GM21825 (cell line): ENCODE results near the gene DZIP3.
A peak's percentile ranks its signal among the peaks of the same experiment; 100 is the strongest.
"Not testable (repeated sequence)": the region's sequence is repeated elsewhere in the genome, so short reads cannot be mapped to it uniquely, and the experiment has no call there.

ENCODE experiments used
- ATAC-seq: cut with Tn5 transposase; IDR thresholded peaks from one replicate; pipeline ENCODE4 v1.9.1; 2021; ENCODE audit warnings: mild to moderate bottlenecking, moderate library complexity; ENCODE audit not compliant: unreplicated experiment

Gene DZIP3

DNA sequence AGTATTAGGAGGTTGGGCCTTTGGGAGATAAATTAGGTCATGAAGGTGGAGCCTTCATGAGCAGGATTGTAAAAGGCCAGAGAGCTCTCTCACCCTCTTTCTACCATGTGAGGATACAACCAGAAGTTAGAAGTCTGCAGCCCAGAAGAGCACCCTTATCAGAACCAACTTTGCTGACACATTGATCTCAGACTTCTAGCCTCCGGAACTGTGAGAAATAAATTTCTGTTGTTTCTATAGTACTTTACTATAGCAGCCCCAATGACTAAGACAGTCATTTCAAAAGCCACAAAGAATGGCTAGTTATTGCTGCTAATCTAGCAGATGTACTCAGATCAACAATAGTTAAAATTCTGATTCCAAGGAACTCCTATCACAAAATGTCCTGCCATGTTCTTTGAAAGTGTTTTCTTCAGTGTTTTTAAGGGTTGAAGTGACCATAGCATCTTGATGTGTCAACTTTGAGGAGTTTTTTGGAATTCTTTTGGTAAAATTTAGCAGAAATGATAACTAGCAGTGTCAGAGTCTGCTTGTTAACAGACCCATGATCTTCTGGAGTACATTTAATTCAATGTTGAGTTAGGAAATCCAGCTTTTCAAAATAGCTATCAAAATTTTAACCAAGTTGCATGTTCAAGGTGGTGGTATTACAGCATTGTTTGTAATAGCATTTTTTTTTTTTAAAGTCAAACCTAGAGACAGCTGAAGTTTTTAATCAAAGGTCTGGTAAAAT lies 10.3 kb downstream of the DZIP3 start:
- no peak for ATAC-seq

DNA sequence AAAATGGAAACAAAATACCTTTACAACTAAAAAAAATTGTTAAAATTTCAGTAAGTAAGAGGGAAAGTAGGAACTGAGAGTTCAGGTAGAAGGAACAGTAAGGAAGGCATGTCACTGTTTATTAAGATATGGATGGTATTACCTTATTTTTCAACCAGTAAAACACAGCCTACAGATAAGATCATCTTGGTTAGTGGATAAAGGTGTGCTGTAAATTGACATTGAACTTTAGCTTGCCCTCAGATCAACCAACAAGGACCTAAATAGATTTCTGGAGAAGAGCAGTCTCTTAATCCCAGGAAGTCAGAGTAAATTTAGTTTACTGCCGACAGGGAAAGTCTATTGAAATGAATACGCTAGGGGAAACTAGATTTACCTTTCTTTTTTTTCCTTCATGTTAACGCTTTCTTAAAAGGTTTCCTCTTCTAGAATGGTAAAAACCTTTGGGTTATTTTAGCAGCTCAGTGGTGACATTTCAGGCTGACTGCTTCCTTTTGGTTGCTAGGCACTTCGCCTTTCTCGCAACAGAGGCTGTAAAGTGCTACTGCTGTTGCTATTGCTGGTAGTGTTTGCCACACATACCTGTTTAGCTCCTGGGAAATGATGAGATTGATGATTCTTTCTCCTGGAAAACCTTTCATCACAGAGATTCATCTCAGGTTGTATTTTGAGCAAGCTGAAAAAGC lies 12.9 kb downstream of the DZIP3 start:
- ATAC-seq: peak; percentile 76

DNA sequence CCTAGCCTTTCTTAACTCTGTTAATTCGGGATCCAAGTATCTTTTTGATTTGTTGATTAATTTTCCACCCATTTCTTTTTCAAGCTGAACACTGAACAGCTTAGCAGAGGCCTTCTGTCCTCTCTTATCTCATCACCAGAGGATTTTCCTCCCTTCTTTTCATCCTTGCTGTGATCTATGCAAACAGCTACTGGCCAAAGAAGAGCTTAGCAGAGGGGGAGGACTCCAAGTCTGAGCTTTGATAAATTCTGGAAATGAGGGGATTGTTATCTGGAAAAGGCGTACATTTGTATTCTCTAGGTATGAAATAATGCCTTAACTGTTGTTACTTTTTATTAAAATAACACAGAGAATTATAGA lies 13.4 kb downstream of the DZIP3 start:
- ATAC-seq: no peak

DNA sequence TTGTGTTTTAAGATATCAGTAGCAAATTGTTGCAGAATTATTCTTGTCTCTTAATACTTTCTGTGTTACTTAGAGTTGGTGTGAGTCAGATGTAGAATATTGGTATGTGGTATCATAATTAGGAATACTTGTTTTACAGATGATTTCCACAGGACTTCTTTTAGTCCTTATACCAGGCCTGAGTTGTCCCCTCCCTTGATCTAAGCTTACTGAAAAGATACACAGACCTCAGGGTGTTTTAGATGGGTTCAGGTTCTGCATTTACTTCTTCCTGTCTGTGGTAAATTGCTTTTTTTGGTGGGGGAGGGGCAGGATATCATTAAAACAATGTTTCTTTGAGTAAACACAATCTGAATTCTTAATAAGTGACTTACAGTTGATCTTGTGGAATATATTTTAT lies 14.2 kb downstream of the DZIP3 start:
- ATAC-seq: no peak

DNA sequence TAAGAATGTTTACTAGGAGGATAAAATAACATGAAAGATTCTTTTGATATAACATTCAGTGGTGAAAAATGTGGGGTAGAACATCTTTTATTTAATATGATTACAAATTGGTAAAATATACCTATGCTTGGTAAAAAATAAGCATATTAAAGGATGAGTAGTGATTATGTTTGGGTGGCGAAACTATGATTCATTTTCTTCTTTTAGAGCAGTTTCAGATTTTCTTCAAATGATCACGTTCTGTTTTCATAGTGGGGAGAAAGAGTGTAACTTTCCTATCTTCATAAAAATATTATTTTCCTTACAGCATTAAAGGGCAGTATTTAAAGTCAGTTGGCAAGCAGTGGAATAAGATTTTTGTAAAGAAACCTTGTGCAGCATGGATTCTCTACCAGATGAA lies 15.5 kb downstream of the DZIP3 start:
- ATAC-seq: no peak

DNA sequence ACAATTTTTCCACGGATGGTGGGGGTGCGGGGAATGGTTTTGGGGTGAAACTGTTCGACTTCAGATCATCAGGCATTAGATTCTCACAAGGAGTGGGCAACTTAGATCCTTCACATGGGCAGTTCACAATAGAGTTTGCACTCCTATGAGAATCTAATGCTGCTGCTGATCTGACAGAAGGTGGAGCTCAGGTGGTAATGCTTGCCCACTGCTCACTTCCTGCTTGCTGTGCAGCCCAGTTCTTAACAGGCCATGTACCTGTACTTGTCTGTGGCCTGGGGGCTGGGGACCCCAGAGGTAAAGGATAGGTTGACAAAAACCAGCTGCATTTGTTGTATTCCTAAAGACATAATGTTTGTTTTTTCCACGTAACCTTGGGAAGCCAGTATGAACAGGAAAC lies 16.0 kb downstream of the DZIP3 start:
- no peak for ATAC-seq

DNA sequence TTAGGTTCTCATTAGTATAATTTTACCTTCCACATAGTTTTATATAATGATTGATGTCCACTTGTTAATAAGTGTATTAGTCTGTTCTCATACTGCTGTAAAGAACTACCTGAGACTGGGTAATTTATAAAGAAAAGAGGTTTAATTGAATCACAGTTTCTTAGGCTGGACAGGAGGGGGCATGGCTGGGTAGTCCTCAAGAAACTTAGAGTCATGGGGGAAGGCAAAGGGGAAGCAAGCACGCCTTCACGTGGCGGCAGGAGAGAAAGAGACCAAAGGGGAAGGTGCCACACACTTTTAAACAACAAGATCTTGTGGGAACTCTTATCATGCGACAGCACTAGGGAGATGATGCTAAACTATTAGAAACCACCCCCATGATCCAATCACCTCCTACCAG lies 19.2 kb downstream of the DZIP3 start:
- no peak for ATAC-seq

DNA sequence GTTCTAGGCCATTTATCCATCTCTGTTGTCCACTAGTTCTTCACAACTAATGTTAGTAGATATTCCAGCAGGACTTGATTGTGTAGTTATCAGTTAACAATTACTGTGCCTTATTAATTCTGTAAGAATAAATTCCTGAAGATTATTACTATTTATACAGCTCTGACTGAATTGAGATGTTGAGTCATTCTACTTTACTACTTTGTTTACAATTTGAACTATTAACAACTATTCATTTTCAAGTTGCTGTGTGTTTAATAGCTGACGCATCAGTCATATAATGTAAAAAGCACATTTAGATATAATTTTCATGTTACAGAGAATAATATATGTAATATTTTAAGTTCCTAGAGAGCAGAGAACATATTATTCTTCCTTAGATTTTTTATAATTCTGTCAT lies 21.1 kb downstream of the DZIP3 start:
- ATAC-seq: no peak

DNA sequence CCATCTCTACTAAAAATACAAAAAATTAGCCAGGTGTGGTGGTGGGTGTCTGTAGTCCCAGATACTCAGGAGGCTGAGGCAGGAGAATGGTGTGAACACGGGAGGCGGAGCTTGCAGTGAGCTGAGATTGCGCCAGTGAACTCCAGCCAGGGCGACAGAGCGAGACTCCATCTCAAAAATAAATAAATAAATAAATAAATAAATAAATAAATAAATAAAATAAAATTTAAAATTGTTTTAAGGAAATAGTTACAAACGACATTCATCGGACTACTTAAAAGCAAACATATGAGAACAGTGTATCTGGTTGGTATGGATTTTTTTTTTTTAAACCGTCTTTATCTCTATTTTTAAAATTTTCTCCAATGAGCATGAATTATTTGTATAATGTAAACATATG lies 26.6 kb downstream of the DZIP3 start:
- ATAC-seq: not testable (repeated sequence)

DNA sequence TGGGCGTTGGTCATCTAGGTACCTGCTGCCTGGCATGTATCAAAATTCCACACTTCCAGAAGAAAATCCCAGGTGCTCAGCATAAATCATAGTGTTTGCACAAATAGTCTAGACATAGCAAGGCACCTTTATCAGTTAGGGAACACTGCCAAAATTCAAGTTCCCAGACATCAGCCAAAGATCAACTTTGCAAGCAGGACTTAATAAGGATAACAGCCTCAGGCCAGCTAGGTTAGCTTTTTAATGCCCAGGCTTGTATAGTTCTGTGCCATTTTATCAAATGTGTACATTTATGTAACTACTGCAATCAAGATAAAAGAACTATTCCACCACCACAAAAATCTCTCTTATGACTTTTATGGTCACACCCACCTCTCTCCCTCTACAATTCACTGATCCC lies 30.7 kb downstream of the DZIP3 start:
- ATAC-seq: no peak

DNA sequence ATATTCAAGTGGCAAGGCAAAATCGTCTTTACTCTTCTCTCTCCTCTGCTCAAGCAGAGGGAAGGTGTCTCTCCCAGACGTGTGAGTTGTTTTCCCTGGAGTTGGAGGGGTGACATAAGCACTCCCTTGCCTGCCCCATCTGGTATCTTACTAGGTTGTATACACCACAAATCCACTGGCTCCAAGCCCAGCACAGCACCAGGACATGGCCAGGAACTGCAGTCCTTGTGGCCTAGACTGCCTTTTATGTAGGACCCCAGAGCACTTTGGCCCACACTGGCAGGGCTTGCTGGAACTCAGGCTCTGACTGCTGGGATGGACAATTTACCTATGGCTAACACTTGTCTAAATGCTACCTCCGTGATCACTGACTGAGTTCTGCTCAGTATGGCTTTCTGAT lies 34.0 kb downstream of the DZIP3 start:
- ATAC-seq: no peak

DNA sequence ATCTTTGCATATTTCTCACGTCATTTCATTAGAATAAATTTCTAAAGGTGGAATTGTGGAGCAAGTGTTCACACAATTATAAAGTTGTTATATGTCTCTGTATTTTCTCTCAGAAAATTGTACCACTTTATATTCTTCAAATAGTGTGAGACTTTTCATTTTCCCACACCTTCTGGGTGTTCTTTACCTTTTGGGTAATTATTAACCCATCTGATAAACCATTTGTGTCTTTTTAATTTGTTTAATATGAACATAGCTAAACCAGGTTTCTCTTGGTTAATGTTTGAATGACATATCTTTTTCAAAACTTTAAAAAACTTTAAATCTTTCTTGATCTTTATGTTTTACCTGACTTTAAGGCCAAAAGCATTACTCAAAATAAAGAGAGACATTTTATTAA lies 40.5 kb downstream of the DZIP3 start:
- no peak for ATAC-seq

DNA sequence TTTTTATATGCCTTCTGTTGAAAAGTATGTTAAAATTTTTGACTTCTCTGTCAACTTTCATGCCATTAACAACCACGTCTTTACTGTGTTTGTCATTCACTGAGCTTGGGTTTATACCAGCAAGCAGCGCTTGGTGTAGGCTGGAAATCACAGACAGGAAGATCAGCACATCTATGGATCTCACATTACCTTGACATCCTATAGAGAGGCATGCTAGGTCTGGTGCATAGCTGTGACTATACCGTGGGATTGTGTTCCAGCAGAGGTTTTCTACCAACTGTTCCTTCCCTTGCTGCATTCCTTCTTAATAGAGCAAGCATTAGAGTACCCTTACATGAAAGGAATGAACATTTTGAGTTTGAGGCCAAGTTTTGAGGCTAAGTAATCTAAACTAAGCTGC lies 53.0 kb downstream of the DZIP3 start:
- ATAC-seq: no peak

DNA sequence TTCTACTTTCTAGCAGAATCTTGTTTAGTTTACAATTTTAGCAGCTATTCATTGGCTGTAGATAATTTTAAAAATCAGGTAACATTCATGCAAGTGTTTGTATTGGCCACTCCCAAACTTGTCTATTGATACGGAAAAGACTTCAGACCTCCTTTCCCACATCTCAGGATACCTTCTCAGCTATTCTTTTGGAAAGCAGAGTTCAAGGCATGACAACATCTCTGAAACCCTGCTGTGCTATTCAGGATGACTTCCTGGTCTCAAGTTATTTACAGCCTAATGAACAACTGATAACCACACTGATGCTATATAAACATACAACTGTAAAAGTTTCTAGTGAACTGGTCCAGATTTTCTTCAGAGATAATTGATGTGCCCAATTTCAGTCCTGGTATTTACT lies 55.8 kb downstream of the DZIP3 start:
- ATAC-seq: no peak

DNA sequence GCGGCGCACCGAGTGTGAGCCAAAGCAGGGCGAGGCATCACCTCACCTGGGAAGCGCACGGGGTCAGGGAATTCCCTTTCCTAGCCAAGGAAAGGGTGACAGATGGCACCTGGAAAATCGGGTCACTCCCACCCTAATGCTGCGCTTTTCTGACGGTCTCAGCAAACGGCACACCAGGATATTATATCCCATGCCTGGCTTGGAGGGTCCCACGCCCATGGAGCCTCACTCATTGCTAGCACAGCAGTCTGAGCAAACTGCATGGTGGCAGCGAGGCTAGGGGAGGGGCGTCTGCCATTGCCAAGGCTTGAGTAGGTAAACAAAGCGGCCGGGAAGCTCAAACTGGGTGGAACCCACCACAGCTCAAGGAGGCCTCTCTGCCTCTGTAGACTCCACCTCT lies 66.1 kb downstream of the DZIP3 start:
- not testable (repeated sequence) for ATAC-seq

DNA sequence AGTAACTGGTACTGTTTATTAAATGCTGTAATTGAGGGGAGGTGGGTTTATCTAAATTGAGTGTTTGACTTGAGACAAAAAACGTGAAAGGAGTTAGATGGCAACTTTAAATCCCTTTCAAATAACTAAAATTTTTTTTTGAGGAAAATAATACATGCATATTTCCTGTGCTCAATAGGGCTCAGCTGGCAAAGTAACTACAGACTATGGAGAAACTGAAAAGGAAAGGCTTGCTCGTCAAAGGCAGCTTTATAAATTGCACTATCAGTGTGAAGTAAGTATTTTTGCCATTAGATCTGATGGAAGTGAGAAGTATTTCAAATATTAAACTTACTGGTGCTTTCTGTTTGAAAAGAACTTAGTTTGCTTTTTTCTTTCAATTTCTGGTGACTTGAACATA lies 72.2 kb downstream of the DZIP3 start:
- no peak for ATAC-seq

DNA sequence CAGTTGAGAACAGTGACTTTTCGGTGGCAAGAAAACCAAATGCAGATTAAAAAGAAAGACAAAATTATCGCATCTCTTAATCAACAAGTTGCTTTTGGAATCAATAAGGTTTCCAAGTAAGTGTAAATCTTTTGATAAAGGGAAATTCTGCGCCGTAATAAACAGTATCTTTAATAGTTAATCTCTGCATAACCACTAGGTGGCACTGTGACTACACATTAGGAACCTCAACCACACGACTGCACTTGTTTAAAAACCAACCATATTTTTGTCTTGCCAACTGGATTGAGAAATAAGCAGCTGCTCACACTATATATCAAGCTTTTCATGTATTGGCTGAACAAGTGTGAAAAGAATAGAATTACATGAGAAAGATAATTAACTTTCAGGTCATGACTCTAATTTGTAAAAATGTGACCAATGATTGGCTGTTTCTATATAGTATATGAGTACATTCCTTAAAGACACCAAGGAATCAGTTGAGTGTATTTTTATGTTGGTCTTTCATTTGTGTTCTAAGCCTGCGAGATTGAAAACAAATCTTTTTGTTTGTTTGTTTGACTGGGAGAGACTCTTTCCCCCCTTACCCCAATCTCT lies 72.7 kb downstream of the DZIP3 start:
- ATAC-seq: peak; percentile 55

DNA sequence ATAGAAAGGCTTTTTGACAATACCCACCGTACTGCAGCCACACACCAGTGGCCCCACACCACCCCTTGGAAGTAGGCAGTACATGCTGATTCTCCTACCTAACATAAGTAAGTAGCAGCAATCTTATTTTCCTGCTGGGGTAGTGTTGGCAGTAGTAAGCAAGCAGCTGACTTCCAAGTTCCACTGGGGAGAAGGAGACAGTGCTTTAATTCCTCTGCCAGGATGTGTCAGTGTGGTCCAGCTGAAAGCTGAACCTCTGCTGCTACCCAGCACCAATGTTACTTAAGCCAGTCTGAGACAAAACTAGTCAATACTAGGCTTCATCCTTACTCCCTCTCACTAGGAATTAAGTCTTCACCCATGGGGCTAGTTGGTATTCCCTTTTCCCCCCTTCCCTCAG lies 74.7 kb downstream of the DZIP3 start:
- no peak for ATAC-seq

DNA sequence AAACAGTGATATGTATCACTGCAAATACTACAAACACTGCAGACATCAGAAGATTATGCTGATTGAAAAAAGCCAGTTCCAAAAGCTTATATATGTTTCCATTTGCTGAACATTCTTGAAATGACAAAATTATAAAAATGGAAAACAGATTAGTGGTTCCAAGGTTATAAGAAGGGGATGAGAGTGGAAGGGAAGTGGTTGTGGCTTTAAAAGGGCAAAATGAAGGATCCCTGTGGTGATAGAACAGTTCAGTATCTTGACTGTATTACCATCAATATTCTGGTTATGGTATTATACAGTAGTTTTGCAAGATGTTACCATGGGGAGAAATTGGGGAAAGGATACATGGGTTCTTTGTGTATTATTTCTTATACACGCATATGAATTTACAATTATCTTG lies 77.8 kb downstream of the DZIP3 start:
- ATAC-seq: no peak

DNA sequence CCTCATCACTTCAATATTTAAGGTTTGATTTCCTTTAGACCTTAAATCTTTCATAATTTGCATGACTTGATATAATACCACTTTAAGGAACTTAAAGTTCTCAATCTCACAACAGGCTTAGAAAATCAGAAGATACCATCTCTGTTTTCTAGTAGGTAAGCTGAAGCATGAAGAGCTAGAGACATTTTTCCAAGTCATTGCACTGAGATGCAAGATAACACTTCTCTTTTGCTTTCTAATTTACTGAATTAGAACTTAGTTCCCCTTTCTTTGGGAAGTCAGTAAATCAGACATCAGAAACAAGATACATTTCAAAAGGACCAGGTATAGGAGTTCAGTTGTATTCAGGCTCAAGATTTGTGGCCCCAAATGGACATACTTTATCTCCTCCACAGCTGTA lies 79.7 kb downstream of the DZIP3 start:
- no peak for ATAC-seq

DNA sequence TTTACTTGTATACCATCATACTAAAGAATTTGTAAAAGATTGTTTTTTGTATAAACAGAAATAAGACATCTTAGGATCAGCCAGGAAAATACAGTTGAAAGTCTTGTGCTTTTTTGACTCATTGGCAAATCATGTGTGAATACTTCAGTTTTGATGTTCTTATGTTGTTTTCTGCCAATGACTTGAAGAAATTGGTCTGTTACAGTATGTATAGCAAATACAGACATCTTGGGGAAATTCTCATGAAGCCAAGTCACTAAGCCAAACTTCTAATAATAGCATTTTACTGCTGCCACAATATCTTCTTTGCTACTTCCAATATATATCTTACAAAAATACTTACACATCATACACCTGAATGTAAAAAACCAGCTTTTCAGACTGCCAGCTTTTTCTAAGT lies 83.2 kb downstream of the DZIP3 start:
- ATAC-seq: no peak

DNA sequence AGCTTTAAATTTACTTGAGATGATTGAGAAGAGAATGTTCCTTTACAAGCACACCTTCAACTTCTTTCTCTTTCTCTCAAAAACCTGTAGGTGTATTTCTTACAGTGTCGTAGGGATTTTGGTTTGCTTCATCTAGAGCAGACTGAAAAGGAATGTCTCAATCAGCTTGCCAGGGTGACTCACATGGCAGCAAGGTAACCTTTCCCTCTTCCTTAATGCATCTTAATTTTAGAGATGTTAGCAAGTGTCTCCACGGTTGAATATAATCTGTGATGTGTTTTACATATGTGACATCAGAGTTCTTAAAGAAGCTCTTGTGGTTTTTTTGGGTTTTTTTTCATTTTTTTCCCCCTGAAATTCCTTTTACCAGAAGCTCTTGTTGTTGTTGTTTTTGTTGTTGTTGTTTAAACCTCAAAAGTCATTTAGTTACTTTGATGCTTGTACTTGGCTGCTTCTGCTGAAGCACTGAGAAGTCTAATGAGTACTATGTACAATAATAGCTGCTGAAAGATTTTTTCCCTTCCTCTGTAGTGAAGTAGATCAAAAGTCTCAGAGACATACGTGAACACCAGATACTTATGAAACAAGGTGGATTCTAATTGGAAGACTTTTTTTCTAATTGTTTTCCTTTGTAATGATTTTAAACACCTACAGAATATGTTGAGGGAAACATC lies 84.6 kb downstream of the DZIP3 start:
- no peak for ATAC-seq
